IMR-90 (cell line): ENCODE data around the gene SNX32. TPM values are rescaled to one million over a fixed set of nuclear protein-coding genes. Genes with fewer than 3 reads are reported as not detected.

ENCODE experiments used
- ATAC-seq: fragments of 200-7000 bp; cut with Tn5 transposase; 2 replicates; pipeline ENCODE4 v1.9.1; 2020; ENCODE audit warnings: low read depth, mild to moderate bottlenecking, moderate library complexity
- BruUV-seq: library from RNA; stranded (reverse); fragments of 400-500 nt; replicated peaks from 2 replicates; lab custom pipeline; 2021; lab: Mats Ljungman, UMichigan
- CTCF ChIA-PET: fragments of 300-600 bp; formaldehyde crosslinking; extraction: SDS; loops from one replicate; lab custom pipeline; 2021; ENCODE audit warnings: antibody characterized with exemption; lab: Yijun Ruan, JAX
- POLR2A ChIA-PET: fragments of 300-600 bp; sonication (Branson Sonifier 250); formaldehyde crosslinking; loops from one replicate; lab custom pipeline; 2022; ENCODE audit warnings: antibody characterized with exemption; ENCODE audit not compliant: unreplicated experiment; lab: Charles Lee
- DNase-seq: peaks from one replicate; pipeline ENCODE4 v3.0.0; 2013
- H2AFZ ChIP-seq: replicated peaks from 2 replicates; pipeline ENCODE3; 2013; ENCODE audit warnings: low read length, mild to moderate bottlenecking; ENCODE audit not compliant: poor library complexity
- H2AK5ac ChIP-seq: 2 replicates; pipeline ENCODE4 v1.6.1; 2013; ENCODE audit warnings: low read depth, low read length, inconsistent platforms
- H2AK9ac ChIP-seq: replicated peaks from 2 replicates; pipeline ENCODE3; 2013; ENCODE audit warnings: mild to moderate bottlenecking, low read depth, low read length, moderate library complexity; ENCODE audit not compliant: poor library complexity
- H2BK120ac ChIP-seq: 2 replicates; pipeline ENCODE4 v1.6.1; 2013; ENCODE audit warnings: low read depth, low read length, inconsistent platforms
- H2BK15ac ChIP-seq: 3 replicates; pipeline ENCODE4 v1.6.1; 2013; ENCODE audit warnings: low read depth, low read length, inconsistent platforms
- H2BK20ac ChIP-seq: 2 replicates; pipeline ENCODE4 v1.6.1; 2013; ENCODE audit warnings: low read depth, mild to moderate bottlenecking, inconsistent platforms, low read length, moderate library complexity
- H2BK5ac ChIP-seq: 2 replicates; pipeline ENCODE4 v1.6.1; 2013; ENCODE audit warnings: mild to moderate bottlenecking, low read depth, low read length, inconsistent platforms; ENCODE audit not compliant: poor library complexity, severe bottlenecking
- H3K14ac ChIP-seq: replicated peaks from 2 replicates; pipeline ENCODE4 v1.6.1; 2013; ENCODE audit warnings: low read depth, low read length, inconsistent platforms
- H3K18ac ChIP-seq: 2 replicates; pipeline ENCODE4 v1.6.1; 2013; ENCODE audit warnings: low read depth, low read length, control low read depth
- H3K23ac ChIP-seq: 2 replicates; pipeline ENCODE4 v1.6.1; 2013; ENCODE audit warnings: low read depth, low read length, inconsistent platforms
- H3K27ac ChIP-seq: 2 replicates; pipeline ENCODE4 v1.5.1; 2013; ENCODE audit warnings: mild to moderate bottlenecking, control low read depth, low read length; ENCODE audit not compliant: insufficient read depth
- H3K27me3 ChIP-seq: 2 replicates; pipeline ENCODE4 v1.6.1; 2013; ENCODE audit warnings: low read length; ENCODE audit not compliant: control insufficient read depth, insufficient read depth
- H3K36me3 ChIP-seq: 2 replicates; pipeline ENCODE4 v1.6.1; 2013; ENCODE audit warnings: low read length, mixed read lengths; ENCODE audit not compliant: control insufficient read depth, insufficient read depth
- H3K4ac ChIP-seq: 2 replicates; pipeline ENCODE4 v1.6.1; 2013; ENCODE audit warnings: low read depth, low read length, inconsistent platforms
- H3K4me1 ChIP-seq: 2 replicates; pipeline ENCODE4 v1.6.1; 2013; ENCODE audit warnings: low read length, mixed read lengths; ENCODE audit not compliant: control insufficient read depth, insufficient read depth
- H3K4me2 ChIP-seq: 2 replicates; pipeline ENCODE4 v1.6.1; 2013; ENCODE audit warnings: low read depth, mild to moderate bottlenecking, control low read depth, low read length, moderate library complexity
- H3K4me3 ChIP-seq: 2 replicates; pipeline ENCODE4 v1.5.1; 2013; ENCODE audit warnings: low read depth, mild to moderate bottlenecking, control low read depth, low read length, moderate library complexity; ENCODE audit not compliant: insufficient read depth
- H3K56ac ChIP-seq: 2 replicates; pipeline ENCODE4 v1.6.1; 2013; ENCODE audit warnings: low read length, inconsistent platforms; ENCODE audit not compliant: insufficient read depth; ENCODE audit errors: extremely low read depth
- H3K79me1 ChIP-seq, 2 experiments: 2 replicates each; pipeline ENCODE4 v1.6.1; 2013; ENCODE audit warnings: low read length in 2 of 2, inconsistent platforms in 1 of 2, low read depth in 1 of 2
- H3K9ac ChIP-seq: 2 replicates; pipeline ENCODE4 v1.6.1; 2013; ENCODE audit warnings: low read depth, low read length, control low read depth
- H3K9me1 ChIP-seq: 2 replicates; pipeline ENCODE4 v1.6.1; 2013; ENCODE audit warnings: low read length, inconsistent platforms; ENCODE audit not compliant: insufficient read depth
- H3K9me3 ChIP-seq: 2 replicates; pipeline ENCODE4 v1.6.1; 2013; ENCODE audit warnings: low read length; ENCODE audit not compliant: control insufficient read depth, insufficient read depth
- H4K20me1 ChIP-seq: 2 replicates; pipeline ENCODE4 v1.6.1; 2013; ENCODE audit warnings: low read length, inconsistent platforms; ENCODE audit not compliant: insufficient read depth
- H4K5ac ChIP-seq: 2 replicates; pipeline ENCODE4 v1.6.1; 2013; ENCODE audit warnings: mild to moderate bottlenecking, low read depth, low read length, control low read depth
- H4K8ac ChIP-seq, 2 experiments: 2 replicates each; pipeline ENCODE4 v1.6.1; 2013; ENCODE audit warnings: low read depth in 2 of 2, low read length in 2 of 2, control low read depth in 1 of 2, inconsistent platforms in 1 of 2
- H4K91ac ChIP-seq: 2 replicates; pipeline ENCODE4 v1.6.1; 2013; ENCODE audit warnings: low read depth, low read length, inconsistent platforms; ENCODE audit not compliant: insufficient read depth
- CHD1 ChIP-seq: IDR thresholded peaks from 2 replicates; pipeline ENCODE4 v1.6.1; 2012; ENCODE audit warnings: low read depth, low read length, improper control_type of control experiment
- FOS ChIP-seq: fragments of 150-350 bp; IDR thresholded peaks from 2 replicates; pipeline ENCODE4 v1.6.1; 2016; ENCODE audit warnings: low read depth, low read length
- NFE2L2 ChIP-seq: fragments of 150-350 bp; IDR thresholded peaks from 2 replicates; pipeline ENCODE4 v1.6.1; 2016; ENCODE audit warnings: low read depth, mild to moderate bottlenecking, low read length
- RCOR1 ChIP-seq: IDR thresholded peaks from 2 replicates; pipeline ENCODE4 v1.6.1; 2012; ENCODE audit warnings: mild to moderate bottlenecking, low read length, improper control_type of control experiment; ENCODE audit not compliant: insufficient replicate concordance
- WGBS, 2 experiments: methylation state at CpG; one replicate each; pipeline versions ENCODE4 v1.1.5 to v1.1.7; 2013; ENCODE audit warnings: missing lambda C conversion rate in 2 of 2; ENCODE audit not compliant: insufficient read length in 1 of 2; ENCODE audit errors: extremely low coverage in 2 of 2; 5-methylcytosine and 5-hydroxymethylcytosine counted together
- dilution Hi-C: fragments of 300-500 bp; cut with HindIII; formaldehyde crosslinking; loops from one replicate; pipeline ENCODE4 v1.14.3; 2018; ENCODE audit warnings: low sequenced_read_pairs; ENCODE audit not compliant: unreplicated experiment
- in situ Hi-C: fragments of 300-500 bp; cut with MboI; formaldehyde crosslinking; loops from 3 replicates; pipeline ENCODE4 v1.14.3; 2019; ENCODE audit warnings: low sequenced_read_pairs, inconsistent platforms, mixed read lengths
- intact Hi-C: fragments of 100-400 bp; cut with micrococcal nuclease; formaldehyde crosslinking; loops from 2 replicates; pipeline ENCODE4 v1.10.0; 2022
- polyA plus RNA-seq, 3 experiments: library from polyadenylated mRNA; depleted of rRNA; stranded (reverse); fragments of >200 nt; gene quantifications; 2 replicates each; pipeline ENCODE4 v1.2.3, GENCODE V29; 2012; ENCODE audit warnings: low replicate concordance in 1 of 3
- total RNA-seq: library from RNA; depleted of rRNA; stranded (reverse); fragments of >200 nt; gene quantifications from 2 replicates; pipeline ENCODE4 v1.2.3, GENCODE V29; 2012

Gene SNX32
- total and polyA plus RNA-seq, 2 of the 4 experiments (the other 2 are of a cell fraction): 0.36 to 0.79 TPM

GRCh38 chr11:65794570-65795510 lies 38.9 kb upstream of the SNX32 start (continued):
- TF ChIP-seq CHD1: no peak

- DNase-seq: peak; percentile 20
- no peaks in the 10 kb centered on the region for H3K9me3 ChIP-seq
Observed at GRCh38 chr11:65796726-65797601, 36.8 kb upstream of the SNX32 start.

More at GRCh38 chr11:65796726-65797601, 36.8 kb upstream of the SNX32 start:
- H3K27ac ChIP-seq: no peak overlapping the region
- H2AFZ ChIP-seq: peak overlapping the region; percentile 65
- no peaks in the 10 kb centered on the region for H3K36me3 ChIP-seq
- H3K4ac ChIP-seq: no peak overlapping the region
- no peaks in the 10 kb centered on the region for H4K20me1 ChIP-seq
- dilution Hi-C loops: no loop called here
- no peak overlapping the region for H3K18ac ChIP-seq
- H3K4me1 ChIP-seq: peaks cover 5% of the 10 kb centered on the region; the same call in 1 of the 2 replicates
- no peak for TF ChIP-seq CHD1
- TF ChIP-seq NFE2L2: no peak
- no peak for TF ChIP-seq FOS
- no peak for TF ChIP-seq RCOR1
- H3K4me3 ChIP-seq: no peak overlapping the region
- H2BK5ac ChIP-seq: no peak overlapping the region
- H2AK9ac ChIP-seq: no peak overlapping the region
- in situ Hi-C loops: no loop called here
- no peak overlapping the region for H3K56ac ChIP-seq
- H3K27me3 ChIP-seq: peaks cover 64% of the 10 kb centered on the region
- H4K5ac ChIP-seq: no peak overlapping the region
- H2AK5ac ChIP-seq: no peak overlapping the region
- peak; percentile 89 for ATAC-seq
- H3K4me2 ChIP-seq: peak overlapping the region; percentile 38; the same call in 1 of the 2 replicates
- BruUV-seq: no TSS peak
- no peak overlapping the region for H4K91ac ChIP-seq
- no peaks in the 10 kb centered on the region for H3K79me1 ChIP-seq
- no peak overlapping the region for H2BK120ac ChIP-seq
- 0% methylated on average over 1 of the region's 15 CpGs; no CpG with 5 or more reads in 1 of the 2 experiments for WGBS, 2 experiments
- ChIA-PET POLR2A (no interaction called here), CTCF (interaction anchor here (0.6 to 0.9 kb wide), 3 partner anchors 17 to 22 kb away, joined by 3 to 5 read pairs (median 5); no protein-coding TSS in a partner anchor)
- H3K9me1 ChIP-seq: no peaks in the 10 kb centered on the region
- H3K23ac ChIP-seq: no peak overlapping the region
- H2BK20ac ChIP-seq: no peak overlapping the region
- intact Hi-C loops: no loop called here
- no peak overlapping the region for H3K14ac ChIP-seq
- no peak overlapping the region for H4K8ac ChIP-seq
- H2BK15ac ChIP-seq: no peak overlapping the region
- no peak overlapping the region; the same call in 1 of the 2 replicates for H3K9ac ChIP-seq
